H1 (cell line): ENCODE results near the gene CTSW. TPM values are rescaled to one million over a fixed set of nuclear protein-coding genes. Genes with fewer than 3 reads are reported as not detected.

Experiments used
- CTCF ChIA-PET: fragments of 300-600 bp; sonication (Branson Sonifier 250); formaldehyde crosslinking; loops from one replicate; lab custom pipeline; 2021; ENCODE audit not compliant: partially characterized antibody; lab: Charles Lee
- POLR2A ChIA-PET: fragments of 300-600 bp; sonication (Branson Sonifier 250); formaldehyde crosslinking; loops from one replicate; lab custom pipeline; 2021; ENCODE audit warnings: inconsistent platforms; ENCODE audit not compliant: partially characterized antibody; lab: Charles Lee
- DNase-seq, 2 experiments: peaks; one replicate each; pipeline versions ENCODE4 v3.0.0 to v3.0.0-alpha.2; 2010 to 2022; ENCODE audit warnings: low spot score in 2 of 2, low read depth in 1 of 2, mixed read lengths in 1 of 2
- FAIRE-seq: peaks from 2 replicates; lab custom pipeline; 2011; peaks lifted over from hg19 to GRCh38; lab: Jason Lieb, UNC
- H2AFZ ChIP-seq: 2 replicates; pipeline ENCODE4 v1.8.1; 2012; ENCODE audit warnings: low read length, inconsistent platforms
- H2AK5ac ChIP-seq: 2 replicates; pipeline ENCODE4 v1.6.1; 2013; ENCODE audit warnings: low read depth, low read length
- H2BK120ac ChIP-seq: replicated peaks from 2 replicates; pipeline ENCODE3; 2013; ENCODE audit warnings: low read depth, low read length, inconsistent platforms
- H2BK12ac ChIP-seq: 2 replicates; pipeline ENCODE4 v1.6.1; 2013; ENCODE audit warnings: low read depth, low read length
- H2BK15ac ChIP-seq: 2 replicates; pipeline ENCODE4 v1.6.1; 2013; ENCODE audit warnings: low read length
- H2BK20ac ChIP-seq: 2 replicates; pipeline ENCODE4 v1.6.1; 2013; ENCODE audit warnings: low read length
- H2BK5ac ChIP-seq: 2 replicates; pipeline ENCODE4 v1.6.1; 2013; ENCODE audit warnings: low read depth, low read length
- H3K14ac ChIP-seq: 2 replicates; pipeline ENCODE4 v1.6.1; 2013; ENCODE audit warnings: inconsistent platforms; ENCODE audit not compliant: insufficient read length
- H3K18ac ChIP-seq: 2 replicates; pipeline ENCODE4 v1.6.1; 2013; ENCODE audit warnings: low read length; ENCODE audit errors: extremely low read depth
- H3K23ac ChIP-seq: 2 replicates; pipeline ENCODE4 v1.6.1; 2013; ENCODE audit warnings: inconsistent platforms; ENCODE audit not compliant: insufficient read length
- H3K23me2 ChIP-seq: 2 replicates; pipeline ENCODE4 v1.6.1; 2013; ENCODE audit warnings: low read depth, low read length
- H3K27ac ChIP-seq: 2 replicates; pipeline ENCODE4 v1.6.1; 2011; ENCODE audit warnings: low read depth, low read length, inconsistent platforms
- H3K27me3 ChIP-seq, 4 experiments: replicated peaks in 1 of 4; 1 replicate in 1 of 4; 2 replicates in 3 of 4; pipeline versions ENCODE4 v1.6.1 to v1.8.1; 2011 to 2013; ENCODE audit warnings: low read length in 3 of 4, mild to moderate bottlenecking in 3 of 4, inconsistent platforms in 2 of 4, mixed read lengths in 2 of 4, moderate library complexity in 1 of 4; ENCODE audit not compliant: control insufficient read depth in 3 of 4, insufficient read depth in 3 of 4; ENCODE audit errors: extremely low read depth in 1 of 4
- H3K36me3 ChIP-seq, 4 experiments: 2 replicates each; pipeline versions ENCODE4 v1.6.1 to v1.8.1; 2011 to 2013; ENCODE audit warnings: mild to moderate bottlenecking in 4 of 4, low read length in 3 of 4, moderate library complexity in 2 of 4, control low read depth in 1 of 4, inconsistent platforms in 1 of 4; ENCODE audit not compliant: insufficient read depth in 4 of 4, control insufficient read depth in 2 of 4
- H3K4ac ChIP-seq: replicated peaks from 2 replicates; pipeline ENCODE3; 2013; ENCODE audit warnings: low read length, low read depth, mixed read lengths, inconsistent platforms; ENCODE audit not compliant: insufficient read length
- H3K4me1 ChIP-seq, 4 experiments: replicated peaks in 1 of 4; 1 replicate in 1 of 4; 2 replicates in 3 of 4; pipeline versions ENCODE4 v1.6.1 to v1.8.1; 2011 to 2013; ENCODE audit warnings: low read length in 3 of 4, inconsistent platforms in 2 of 4, mixed read lengths in 1 of 4; ENCODE audit not compliant: insufficient read depth in 4 of 4, control insufficient read depth in 3 of 4
- H3K4me2 ChIP-seq, 2 experiments: 2 replicates each; pipeline versions ENCODE4 v1.6.1 to v1.8.1; 2011 to 2013; ENCODE audit warnings: low read depth in 2 of 2, low read length in 2 of 2, control low read depth in 1 of 2, inconsistent platforms in 1 of 2, mild to moderate bottlenecking in 1 of 2; ENCODE audit not compliant: insufficient read depth in 1 of 2
- H3K4me3 ChIP-seq, 4 experiments: fragments of 200-600, 300-600 bp in 1 of 4; sonication (generic), shearing (Covaris generic), sonication (Bioruptor Twin) in 1 of 4; 2 replicates each; pipeline versions ENCODE4 v1.5.1 to v1.8.1; 2011 to 2016; ENCODE audit warnings: low read length in 4 of 4, low read depth in 3 of 4, control low read depth in 2 of 4, inconsistent platforms in 2 of 4, mild to moderate bottlenecking in 2 of 4, mixed read lengths in 1 of 4, moderate library complexity in 1 of 4; ENCODE audit not compliant: insufficient read depth in 2 of 4; ENCODE audit errors: extremely low read depth in 1 of 4
- H3K56ac ChIP-seq: replicated peaks from 2 replicates; pipeline ENCODE3; 2013; ENCODE audit warnings: low read depth, mild to moderate bottlenecking, mixed read lengths, low read length, inconsistent platforms; ENCODE audit not compliant: insufficient read length
- H3K79me1 ChIP-seq: 2 replicates; pipeline ENCODE4 v1.6.1; 2013; ENCODE audit warnings: low read depth, low read length, control low read depth
- H3K79me2 ChIP-seq, 2 experiments: 2 replicates each; pipeline versions ENCODE4 v1.6.1 to v1.8.1; 2012 to 2013; ENCODE audit warnings: low read length in 2 of 2, mild to moderate bottlenecking in 2 of 2, inconsistent platforms in 1 of 2; ENCODE audit not compliant: insufficient read depth in 2 of 2, control insufficient read depth in 1 of 2
- H3K9ac ChIP-seq, 4 experiments: replicated peaks in 1 of 4; 1 replicate in 1 of 4; 2 replicates in 3 of 4; pipeline versions ENCODE4 v1.6.1 to v1.8.1; 2011 to 2013; ENCODE audit warnings: low read depth in 3 of 4, low read length in 3 of 4, control low read depth in 2 of 4, mild to moderate bottlenecking in 2 of 4, moderate library complexity in 2 of 4, inconsistent platforms in 1 of 4; ENCODE audit errors: extremely low read depth in 1 of 4
- H3K9me3 ChIP-seq, 2 experiments: 2 replicates each; pipeline versions ENCODE4 v1.6.1 to v1.8.1; 2012 to 2013; ENCODE audit warnings: mild to moderate bottlenecking in 2 of 2, moderate library complexity in 2 of 2, control low read depth in 1 of 2, inconsistent platforms in 1 of 2, low read depth in 1 of 2, low read length in 1 of 2, mixed read lengths in 1 of 2; ENCODE audit not compliant: insufficient read depth in 2 of 2
- H4K20me1 ChIP-seq, 2 experiments: replicated peaks in 1 of 2; 2 replicates each; pipeline versions ENCODE3 to v1.8.1; 2011 to 2013; ENCODE audit warnings: inconsistent platforms in 2 of 2, low read length in 2 of 2, mild to moderate bottlenecking in 1 of 2; ENCODE audit not compliant: insufficient read depth in 2 of 2, control insufficient read depth in 1 of 2
- H4K5ac ChIP-seq: 2 replicates; pipeline ENCODE4 v1.6.1; 2013; ENCODE audit warnings: low read length, low read depth, mixed read lengths, inconsistent platforms; ENCODE audit not compliant: insufficient read length
- H4K8ac ChIP-seq: 2 replicates; pipeline ENCODE4 v1.8.0; 2013; ENCODE audit warnings: mild to moderate bottlenecking, moderate library complexity, low read length, inconsistent platforms; ENCODE audit not compliant: insufficient read depth; ENCODE audit errors: extremely low read depth
- H4K91ac ChIP-seq: replicated peaks from 2 replicates; pipeline ENCODE3; 2013; ENCODE audit warnings: low read length, mixed read lengths, inconsistent platforms; ENCODE audit not compliant: insufficient read length
- CBX5 ChIP-seq: fragments of 300-800, 300-1000 bp; sonication (generic); IDR thresholded peaks from 2 replicates; pipeline ENCODE4 v1.7.1; 2016; ENCODE audit warnings: antibody characterized with exemption, low read length, low read depth
- CHD2 ChIP-seq: IDR thresholded peaks from 2 replicates; pipeline ENCODE4 v1.6.1; 2012; ENCODE audit warnings: low read length, improper control_type of control experiment
- CREB1 ChIP-seq: IDR thresholded peaks from 2 replicates; pipeline ENCODE4 v1.6.1; 2012; ENCODE audit warnings: inconsistent platforms
- EP300 ChIP-seq, 2 experiments: IDR thresholded peaks; 1 replicate in 1 of 2; 2 replicates in 1 of 2; pipeline ENCODE4 v1.6.1; 2011 to 2012; ENCODE audit warnings: low read depth in 2 of 2, low read length in 2 of 2, mild to moderate bottlenecking in 2 of 2, borderline replicate concordance in 1 of 2, inconsistent platforms in 1 of 2, moderate library complexity in 1 of 2
- GTF2F1 ChIP-seq: IDR thresholded peaks from 2 replicates; pipeline ENCODE4 v1.6.1; 2012; ENCODE audit warnings: low read depth, low read length, improper control_type of control experiment, borderline replicate concordance
- KDM1A ChIP-seq: fragments of 200-600, 300-600 bp; sonication (generic); IDR thresholded peaks from 2 replicates; pipeline ENCODE4 v1.7.1; 2016; ENCODE audit warnings: mild to moderate bottlenecking, low read length, borderline replicate concordance
- KDM4A ChIP-seq: IDR thresholded peaks from one replicate; pipeline ENCODE4 v1.7.1; 2012; ENCODE audit warnings: low read depth, mild to moderate bottlenecking, moderate library complexity, low read length, inconsistent platforms; ENCODE audit not compliant: severe bottlenecking
- MAX ChIP-seq: IDR thresholded peaks from 2 replicates; pipeline ENCODE4 v1.6.1; 2012; ENCODE audit warnings: inconsistent platforms
- POLR2A ChIP-seq, 2 experiments: IDR thresholded peaks; 1 replicate in 1 of 2; 2 replicates in 1 of 2; pipeline ENCODE4 v1.6.1; 2011; ENCODE audit warnings: low read depth in 2 of 2, low read length in 2 of 2, mild to moderate bottlenecking in 2 of 2; ENCODE audit errors: control extremely low read depth in 1 of 2
- RNF2 ChIP-seq: fragments of 200-900, 300-1000 bp; sonication (generic); IDR thresholded peaks from 2 replicates; pipeline ENCODE4 v1.7.1; 2016; ENCODE audit warnings: borderline replicate concordance, low read depth, mild to moderate bottlenecking, antibody characterized with exemption, low read length; ENCODE audit not compliant: poor library complexity, severe bottlenecking; ENCODE audit errors: missing control alignments
- WGBS, 2 experiments: shearing (Covaris generic) in 1 of 2; methylation state at CpG; one replicate each; pipeline versions ENCODE4 v1.1.6 to v1.1.7; 2013 to 2015; ENCODE audit warnings: low lambda C conversion rate in 2 of 2, mixed read lengths in 2 of 2, inconsistent platforms in 1 of 2, low coverage in 1 of 2, missing lambda C conversion rate in 1 of 2; ENCODE audit not compliant: insufficient replicate concordance in 2 of 2, insufficient coverage in 1 of 2, insufficient read length in 1 of 2; ENCODE audit errors: extremely low coverage in 1 of 2, missing lambda C conversion rate in 1 of 2; 5-methylcytosine and 5-hydroxymethylcytosine counted together
- polyA plus RNA-seq, 7 experiments: library from polyadenylated mRNA; depleted of rRNA in 3 of 7; stranded (reverse) in 5 of 7; unstranded in 2 of 7; fragments of >200 nt in 5 of 7; fragments of 200-250 nt in 2 of 7; gene quantifications; 1 replicate in 5 of 7; 2 replicates in 1 of 7; 4 replicates in 1 of 7; pipeline versions ENCODE4 v1.2.1 to v1.2.3, GENCODE V29; 2011 to 2013; ENCODE audit warnings: missing spikeins in 2 of 7, mixed read lengths in 2 of 7
- total RNA-seq: library from RNA; stranded (reverse); fragmentation: NEBNext Ultra II Directional; extraction: Animal tissue kit (Norgen Biotek cat#: 25700); gene quantifications from 2 replicates; pipeline ENCODE4 v1.2.1, GENCODE V29; 2021

Gene CTSW
- total and polyA plus RNA-seq, 2 of the 8 experiments (the other 6 are each of a cell fraction or from before 2014, with no cell fraction given): not detected

GRCh38 chr11:65864706-65865471 is 14.7 kb upstream of the CTSW start:
- H2BK15ac ChIP-seq: no peak overlapping the region
- H2BK12ac ChIP-seq: no peak overlapping the region
- no peak overlapping the region for H4K8ac ChIP-seq
- H3K4me3 ChIP-seq: no peak overlapping the region
- H4K91ac ChIP-seq: no peak overlapping the region
- peaks cover 0 to 10% (median 2%) of the 10 kb centered on the region in 4 experiments; a peak in 3 of 7 replicates for H3K27me3 ChIP-seq
- H3K36me3 ChIP-seq: peaks cover 5 to 17% (median 14%) of the 10 kb centered on the region in 4 experiments
- H3K27ac ChIP-seq: no peak overlapping the region
- peaks cover 16% of the 10 kb centered on the region for H3K23me2 ChIP-seq
- no peak overlapping the region for H3K9ac ChIP-seq
- no peaks in the 10 kb centered on the region; the same call in 1 of the 2 replicates for H3K79me1 ChIP-seq
- no peak overlapping the region for H2AFZ ChIP-seq
- no peak overlapping the region for H2AK5ac ChIP-seq
- H3K14ac ChIP-seq: no peak overlapping the region
- no peak overlapping the region for H3K18ac ChIP-seq
- DNase-seq (no peak), FAIRE-seq (no peak)
- no peak overlapping the region for H3K4me2 ChIP-seq
- H2BK120ac ChIP-seq: no peak overlapping the region
- H4K5ac ChIP-seq: no peak overlapping the region
- ChIA-PET POLR2A (interaction anchor here (38.3 to 39.7 kb wide), 2 partner anchors 9 to 10 kb away, joined by 1071 read pairs; partner anchors contain the start of genes CCDC85B, CFL1, CTSW and EFEMP2), CTCF (interaction anchor here (7.9 to 9.9 kb wide), 2 partner anchors 15 to 23 kb away, joined by 98 to 191 read pairs; partner anchors contain the start of genes CCDC85B and FIBP)
- no peak overlapping the region for H2BK20ac ChIP-seq
- peaks cover 0 to 5% of the 10 kb centered on the region in 2 experiments; a peak in 1 of 4 replicates for H3K79me2 ChIP-seq
- H3K23ac ChIP-seq: no peak overlapping the region
- H3K4me1 ChIP-seq: peaks cover 0 to 10% (median 7%) of the 10 kb centered on the region in 4 experiments; a peak in 5 of 7 replicates
- 88% methylated on average over 18 of the region's 18 CpGs; no CpG with 5 or more reads in 1 of the 2 experiments for WGBS, 2 experiments
- no peaks in the 10 kb centered on the region for H4K20me1 ChIP-seq
- TF ChIP-seq CBX5: no peak
- TF ChIP-seq POLR2A (IDR thresholded peaks at IDR 0.05; ENCODE audit: control extremely low read depth in 1 of 2, low read depth in 2 of 2, low read length in 2 of 2): no peak
- no peak for TF ChIP-seq KDM4A
- TF ChIP-seq CREB1: no peak
- TF ChIP-seq RNF2: no peak
- no peak for TF ChIP-seq MAX
- TF ChIP-seq EP300 (IDR thresholded peaks at IDR 0.05; ENCODE audit: borderline replicate concordance in 1 of 2, low read depth in 2 of 2, low read length in 2 of 2): no peak
- no peak for TF ChIP-seq KDM1A
- TF ChIP-seq GTF2F1: no peak
- TF ChIP-seq CHD2: no peak
- TF ChIP-seq, all 59 proteins: peak for 0
- no peaks in the 10 kb centered on the region for H3K9me3 ChIP-seq
- no peak overlapping the region for H2BK5ac ChIP-seq
- no peak overlapping the region for H3K56ac ChIP-seq
- no peak overlapping the region for H3K4ac ChIP-seq
